K562 (cell line): ENCODE data around the gene OR2V2. TPM values are rescaled to one million over a fixed set of nuclear protein-coding genes. Genes with fewer than 3 reads are reported as not detected.

ENCODE experiments used
- ATAC-seq: fragments of 200-7000 bp; cut with Tn5 transposase; 3 replicates; pipeline ENCODE4 v1.9.1; 2020; ENCODE audit warnings: moderate library complexity
- BruUV-seq: library from RNA; stranded (reverse); fragments of 400-500 nt; replicated peaks from 2 replicates; lab custom pipeline; 2021; lab: Mats Ljungman, UMichigan
- CTCF ChIA-PET: fragments of 300-600 bp; formaldehyde crosslinking; extraction: SDS; loops from one replicate; lab custom pipeline; 2021; ENCODE audit warnings: low intra/inter-chr PET ratio; lab: Yijun Ruan, JAX
- POLR2A ChIA-PET: fragments of 300-600, 350-650 bp; sonication (Branson Sonifier 250); formaldehyde crosslinking; extraction: SDS; loops from one replicate; lab custom pipeline; 2021; ENCODE audit warnings: antibody characterized with exemption, inconsistent platforms; lab: Yijun Ruan, JAX
- DNase-seq, 4 experiments: peaks; one replicate each; pipeline versions ENCODE4 v3.0.0 to v3.0.0-alpha.2; 2011 to 2018; ENCODE audit warnings: low spot score in 3 of 4, mixed read lengths in 3 of 4; ENCODE audit errors: extremely low read depth in 1 of 4
- FAIRE-seq: peaks from 2 replicates; lab custom pipeline; 2011; peaks lifted over from hg19 to GRCh38; lab: Jason Lieb, UNC
- H2AFZ ChIP-seq: 2 replicates; pipeline ENCODE4 v1.6.0; 2011; ENCODE audit warnings: low read depth, low read length, control low read depth, inconsistent platforms
- H3K27ac ChIP-seq: fragments of 200-600 bp; 3 replicates; pipeline ENCODE4 v1.8.0; 2011; ENCODE audit warnings: low read depth, mild to moderate bottlenecking, control low read depth, inconsistent platforms, low read length, moderate library complexity, mixed read lengths; ENCODE audit errors: extremely low read depth
- H3K27me3 ChIP-seq, 2 experiments: fragments of 300-600 bp in 1 of 2; 2 replicates in 1 of 2; 3 replicates in 1 of 2; pipeline versions ENCODE4 v1.6.0 to v1.8.0; 2011; ENCODE audit warnings: inconsistent platforms in 2 of 2, low read length in 2 of 2, mild to moderate bottlenecking in 1 of 2, mixed read lengths in 1 of 2, moderate library complexity in 1 of 2; ENCODE audit not compliant: control insufficient read depth in 2 of 2, insufficient read depth in 2 of 2
- H3K36me3 ChIP-seq: fragments of 300-600 bp; 3 replicates; pipeline ENCODE4 v1.8.0; 2011; ENCODE audit warnings: mild to moderate bottlenecking, low read length, inconsistent platforms; ENCODE audit not compliant: control insufficient read depth, insufficient read depth
- H3K4me1 ChIP-seq, 2 experiments: fragments of 200-600 bp in 1 of 2; replicated peaks in 1 of 2; 2 replicates in 1 of 2; 3 replicates in 1 of 2; pipeline versions ENCODE4 v1.5.1 to v1.8.0; 2011; ENCODE audit warnings: inconsistent platforms in 2 of 2, low read length in 2 of 2, mild to moderate bottlenecking in 1 of 2, mixed read lengths in 1 of 2, moderate library complexity in 1 of 2; ENCODE audit not compliant: control insufficient read depth in 2 of 2, insufficient read depth in 2 of 2
- H3K4me2 ChIP-seq: 2 replicates; pipeline ENCODE4 v1.6.1; 2011; ENCODE audit warnings: low read length, control low read depth, inconsistent platforms, mixed read lengths; ENCODE audit not compliant: insufficient read depth
- H3K4me3 ChIP-seq: fragments of 200-600 bp; sonication (generic), shearing (Covaris generic); 2 replicates; pipeline ENCODE4 v1.5.1; 2016; ENCODE audit warnings: control low read depth, inconsistent platforms
- H3K79me2 ChIP-seq: fragments of 200-600 bp; 3 replicates; pipeline ENCODE4 v1.8.0; 2011; ENCODE audit warnings: low read length, inconsistent platforms; ENCODE audit not compliant: control insufficient read depth, insufficient read depth
- H3K9ac ChIP-seq, 2 experiments: 2 replicates each; pipeline versions ENCODE4 v1.6.0 to v1.6.1; 2011; ENCODE audit warnings: low read depth in 2 of 2, low read length in 2 of 2, control low read depth in 1 of 2, inconsistent platforms in 1 of 2, mild to moderate bottlenecking in 1 of 2, mixed read lengths in 1 of 2; ENCODE audit not compliant: insufficient read depth in 1 of 2
- H3K9me1 ChIP-seq: one replicate; pipeline ENCODE4 v1.6.0; 2011; ENCODE audit warnings: inconsistent platforms, mild to moderate bottlenecking, low read length, moderate library complexity; ENCODE audit not compliant: control insufficient read depth, insufficient read depth
- H3K9me3 ChIP-seq: replicated peaks from 2 replicates; pipeline ENCODE4 v1.5.1; 2011; ENCODE audit warnings: low read depth, low read length, inconsistent platforms; ENCODE audit not compliant: control insufficient read depth, insufficient read depth
- H4K20me1 ChIP-seq: replicated peaks from 2 replicates; pipeline ENCODE4 v1.6.1; 2011; ENCODE audit warnings: low read length, inconsistent platforms, mixed read lengths; ENCODE audit not compliant: control insufficient read depth, insufficient read depth
- CEBPB ChIP-seq: fragments of 450-650 bp; IDR thresholded peaks from 2 replicates; pipeline ENCODE4 v1.6.1; 2016; ENCODE audit warnings: missing genetic modification characterization, missing compliant biosample characterization
- CEBPG ChIP-seq, 3 experiments: fragments of 200-800 bp in 1 of 3; sonication (Bioruptor generic) in 1 of 3; sonication (generic) in 1 of 3; formaldehyde crosslinking in 1 of 3; IDR thresholded peaks in 2 of 3; conservative IDR thresholded peaks in 1 of 3; 2 replicates each; pipeline versions ENCODE4 v1.6.1 to v1.8.0; 2016 to 2022; ENCODE audit warnings: missing compliant biosample characterization in 2 of 3, missing genetic modification characterization in 2 of 3, mild to moderate bottlenecking in 1 of 3, missing genetic modification reagents in 1 of 3
- HOXB6 ChIP-seq: fragments of 250-450 bp; sonication (Bioruptor Pico); IDR thresholded peaks from 2 replicates; pipeline ENCODE4 v1.5.1; 2022; ENCODE audit warnings: mild to moderate bottlenecking, borderline replicate concordance
- REST ChIP-seq, 2 experiments: fragments of 450-650 bp; formaldehyde crosslinking in 1 of 2; IDR thresholded peaks; 2 replicates each; pipeline versions ENCODE4 v1.4.0 to v1.6.1; 2014 to 2020; ENCODE audit warnings: mild to moderate bottlenecking in 2 of 2, borderline replicate concordance in 1 of 2, low read depth in 1 of 2
- WGBS: fragments of 100-300 bp; shearing (Covaris generic); methylation state at CpG from one replicate; pipeline ENCODE4 v1.1.6; 2016; ENCODE audit warnings: low coverage, mixed read lengths; ENCODE audit not compliant: insufficient coverage; ENCODE audit errors: missing lambda C conversion rate; 5-methylcytosine and 5-hydroxymethylcytosine counted together
- in situ Hi-C: fragments of 300-500 bp; cut with MboI; formaldehyde crosslinking; loops from 4 replicates; pipeline ENCODE4 v1.15.0; 2018; ENCODE audit warnings: inconsistent platforms, mixed read lengths
- intact Hi-C: fragments of 100-400 bp; cut with micrococcal nuclease; formaldehyde crosslinking; loops from 2 replicates; pipeline ENCODE4 v1.14.2; 2022
- polyA plus RNA-seq, 8 experiments: library from polyadenylated mRNA; depleted of rRNA in 4 of 8; stranded (reverse) in 5 of 8; unstranded in 3 of 8; fragments of >200 nt; fragmentation: Nextera tagmentation in 2 of 8; fragmentation: Illumina TruSeq in 1 of 8; extraction: Ambion mirVana in 2 of 8; extraction: Trizol in 1 of 8; gene quantifications; 2 replicates each; pipeline versions ENCODE4 v1.2.1 to v1.2.3, GENCODE V29; 2011 to 2014; ENCODE audit warnings: inconsistent platforms in 1 of 8, missing spikeins in 1 of 8
- total RNA-seq, 7 experiments: library from RNA; depleted of rRNA in 6 of 7; stranded (reverse); fragments of >200 nt in 6 of 7; fragmentation: Illumina TruSeq in 2 of 7; extraction: Trizol in 2 of 7; gene quantifications; 2 replicates each; pipeline versions ENCODE4 v1.2.1 to v1.2.3, GENCODE V29; 2011 to 2021; ENCODE audit warnings: low replicate concordance in 1 of 7

The OR2V2 gene
- total and polyA plus RNA-seq, 9 of the 15 experiments (the other 6 are each of a cell fraction or from before 2014, with no cell fraction given), result 0.01 TPM; not detected in 8

GRCh38 chr5:181203093-181203711 lies 55.8 kb downstream of the OR2V2 start:
- POLR2A ChIA-PET, result interaction anchor here (5.0 kb wide), 1 partner anchor 12 kb away, joined by 69 read pairs; no protein-coding TSS in a partner anchor
- Histone ChIP-seq H3K36me3 (no peaks in the 10 kb centered on the region), H2AFZ (peak overlapping the region; percentile 91), H3K9ac (peak overlapping the region; percentile 30 to 93; a peak in 2 of 4 replicates), H3K79me2 (no peaks in the 10 kb centered on the region), H3K27ac (no peak overlapping the region), H3K4me3 (no peak overlapping the region), H3K27me3 (no peaks in the 10 kb centered on the region), H3K4me2 (no peak overlapping the region; the same call in 1 of the 2 replicates), H3K9me1 (no peaks in the 10 kb centered on the region), H3K9me3 (no peaks in the 10 kb centered on the region), H3K4me1 (peaks cover 28 to 49% of the 10 kb centered on the region in 2 experiments; a peak in 4 of 5 replicates), H4K20me1 (no peaks in the 10 kb centered on the region)
- CTCF ChIA-PET, result no interaction called here
- WGBS, result 74% methylated on average over 11 of the region's 11 CpGs
- DNase-seq, result no peak
- intact Hi-C loops, result no loop called here
- no peak for FAIRE-seq
- in situ Hi-C loops, result no loop called here
- peak; percentile 73 for TF ChIP-seq CEBPG (CRISPR knock-in tag; IDR thresholded peaks at IDR 0.05)
- TF ChIP-seq CEBPG (tag; conservative IDR thresholded peaks at IDR 0.05 in 1 of 2, IDR thresholded peaks at IDR 0.05 in 1 of 2), result peak; percentile 83 to 90
- TF ChIP-seq CEBPB (tag), result peak; percentile 98
- peak; percentile 49; the same call in 1 of the 2 replicates for TF ChIP-seq REST (IDR thresholded peaks at IDR 0.05; ENCODE audit: borderline replicate concordance)
- TF ChIP-seq REST (CRISPR knock-in tag; IDR thresholded peaks at IDR 0.05; ENCODE audit: low read depth), result no peak
- no peak for TF ChIP-seq HOXB6
- ATAC-seq, result no peak
- BruUV-seq, result TSS peak; percentile 53
